BLaER1 treated with 17β-estradiol and CSF1 and Interleukin-3, amounts not matched to agents 10 nM and 100 nM (cell line): Measurements from ENCODE around the gene COL25A1.

Experiments used
- H3K27ac ChIP-seq, 11 experiments: shearing (Covaris generic); formaldehyde crosslinking; 2 replicates each; pipeline ENCODE4 v1.8.1; 2022
- H3K27me3 ChIP-seq, 11 experiments: shearing (Covaris generic); formaldehyde crosslinking; 2 replicates each; pipeline ENCODE4 v1.8.1; 2022
- H3K36me3 ChIP-seq, 11 experiments: shearing (Covaris generic); formaldehyde crosslinking; 2 replicates each; pipeline ENCODE4 v1.8.1; 2022
- H3K4me1 ChIP-seq, 10 experiments: shearing (Covaris generic); formaldehyde crosslinking; 2 replicates each; pipeline ENCODE4 v1.8.1; 2022
- H3K4me2 ChIP-seq, 11 experiments: shearing (Covaris generic); formaldehyde crosslinking; 2 replicates each; pipeline ENCODE4 v1.8.1; 2022
- H3K4me3 ChIP-seq, 10 experiments: shearing (Covaris generic); formaldehyde crosslinking; 2 replicates each; pipeline ENCODE4 v1.8.1; 2022
- H3K9ac ChIP-seq, 11 experiments: shearing (Covaris generic); formaldehyde crosslinking; 2 replicates each; pipeline ENCODE4 v1.8.1; 2022
- H3K9me3 ChIP-seq, 11 experiments: shearing (Covaris generic); formaldehyde crosslinking; replicated peaks in 1 of 11; 2 replicates each; pipeline ENCODE4 v1.8.1; 2022
- H4K20me1 ChIP-seq, 11 experiments: shearing (Covaris generic); formaldehyde crosslinking; 2 replicates each; pipeline ENCODE4 v1.8.1; 2022
- Cebpa-rat ChIP-seq, 11 experiments: shearing (Covaris generic); IDR thresholded peaks; 2 replicates each; pipeline ENCODE4 v1.8.1; 2022

COL25A1 gene

GRCh38 chr4:109049926-109050325 is 252.5 kb downstream of the COL25A1 start:
- H3K9ac ChIP-seq: no peak overlapping the region
- H3K27ac ChIP-seq: no peak overlapping the region
- H4K20me1 ChIP-seq: no peaks in the 10 kb centered on the region
- TF ChIP-seq Cebpa-rat (IDR thresholded peaks at IDR 0.05): no peak
- H3K4me3 ChIP-seq: no peak overlapping the region
- no peaks in the 10 kb centered on the region for H3K36me3 ChIP-seq
- H3K4me1 ChIP-seq: peaks cover 0 to 14% (median 0%) of the 10 kb centered on the region in 10 experiments; a peak in 4 of 20 replicates
- no peak overlapping the region for H3K4me2 ChIP-seq
- no peaks in the 10 kb centered on the region for H3K27me3 ChIP-seq
- no peaks in the 10 kb centered on the region for H3K9me3 ChIP-seq

GRCh38 chr4:109046471-109047201 is 255.8 kb downstream of the COL25A1 start:
- TF ChIP-seq Cebpa-rat (IDR thresholded peaks at IDR 0.05): no peak
- H3K4me3 ChIP-seq: no peak overlapping the region
- peaks cover 0 to 12% (median 8%) of the 10 kb centered on the region in 11 experiments; a peak in 7 of 22 replicates for H3K9me3 ChIP-seq
- peak overlapping the region in 4 of 11 experiments; percentile 7 to 21 (median 20); a peak in 2 of 22 replicates for H3K4me2 ChIP-seq
- H3K27me3 ChIP-seq: no peaks in the 10 kb centered on the region
- no peaks in the 10 kb centered on the region for H4K20me1 ChIP-seq
- no peak overlapping the region for H3K27ac ChIP-seq
- H3K36me3 ChIP-seq: no peaks in the 10 kb centered on the region
- H3K9ac ChIP-seq: no peak overlapping the region
- peaks cover 0 to 5% (median 0%) of the 10 kb centered on the region in 10 experiments; a peak in 1 of 20 replicates for H3K4me1 ChIP-seq

GRCh38 chr4:109044431-109044830 is 258.0 kb downstream of the COL25A1 start:
- H4K20me1 ChIP-seq: no peaks in the 10 kb centered on the region
- no peak overlapping the region for H3K4me2 ChIP-seq
- H3K27ac ChIP-seq: no peak overlapping the region
- H3K9ac ChIP-seq: no peak overlapping the region
- H3K36me3 ChIP-seq: no peaks in the 10 kb centered on the region
- no peak for TF ChIP-seq Cebpa-rat (IDR thresholded peaks at IDR 0.05)
- no peak overlapping the region for H3K4me3 ChIP-seq
- H3K27me3 ChIP-seq: no peaks in the 10 kb centered on the region
- H3K9me3 ChIP-seq: peaks cover 0 to 12% (median 8%) of the 10 kb centered on the region in 11 experiments; a peak in 7 of 22 replicates
- peaks cover 0 to 5% (median 0%) of the 10 kb centered on the region in 10 experiments; a peak in 1 of 20 replicates for H3K4me1 ChIP-seq

DNA sequence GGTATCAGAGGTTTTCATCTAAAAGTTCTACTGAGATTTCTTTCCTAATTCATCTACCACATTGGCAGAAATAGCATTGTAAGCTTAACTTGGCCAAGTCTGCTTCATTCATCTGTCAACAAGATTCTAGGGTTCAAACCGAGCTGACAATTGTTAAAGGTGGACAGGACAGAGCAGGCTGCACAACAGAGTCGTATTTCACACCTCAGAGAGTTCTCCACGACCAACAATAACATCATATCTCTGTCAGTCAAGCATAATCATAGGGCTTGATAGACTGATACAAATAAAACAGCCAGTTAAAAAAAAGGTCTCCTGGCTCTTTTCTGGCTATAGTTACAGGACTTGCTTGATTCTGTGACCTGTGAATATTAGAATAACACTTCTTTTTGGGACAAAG is 259.2 kb downstream of the COL25A1 start:
- H3K27ac ChIP-seq: no peak overlapping the region
- H3K9ac ChIP-seq: no peak overlapping the region
- H3K27me3 ChIP-seq: no peaks in the 10 kb centered on the region
- no peaks in the 10 kb centered on the region for H3K36me3 ChIP-seq
- no peak overlapping the region for H3K4me2 ChIP-seq
- H3K4me1 ChIP-seq: peaks cover 0 to 5% (median 0%) of the 10 kb centered on the region in 10 experiments; a peak in 1 of 20 replicates
- no peak for TF ChIP-seq Cebpa-rat (IDR thresholded peaks at IDR 0.05)
- H4K20me1 ChIP-seq: no peaks in the 10 kb centered on the region
- H3K4me3 ChIP-seq: no peak overlapping the region
- H3K9me3 ChIP-seq: peaks cover 0 to 12% (median 8%) of the 10 kb centered on the region in 11 experiments; a peak in 7 of 22 replicates

DNA sequence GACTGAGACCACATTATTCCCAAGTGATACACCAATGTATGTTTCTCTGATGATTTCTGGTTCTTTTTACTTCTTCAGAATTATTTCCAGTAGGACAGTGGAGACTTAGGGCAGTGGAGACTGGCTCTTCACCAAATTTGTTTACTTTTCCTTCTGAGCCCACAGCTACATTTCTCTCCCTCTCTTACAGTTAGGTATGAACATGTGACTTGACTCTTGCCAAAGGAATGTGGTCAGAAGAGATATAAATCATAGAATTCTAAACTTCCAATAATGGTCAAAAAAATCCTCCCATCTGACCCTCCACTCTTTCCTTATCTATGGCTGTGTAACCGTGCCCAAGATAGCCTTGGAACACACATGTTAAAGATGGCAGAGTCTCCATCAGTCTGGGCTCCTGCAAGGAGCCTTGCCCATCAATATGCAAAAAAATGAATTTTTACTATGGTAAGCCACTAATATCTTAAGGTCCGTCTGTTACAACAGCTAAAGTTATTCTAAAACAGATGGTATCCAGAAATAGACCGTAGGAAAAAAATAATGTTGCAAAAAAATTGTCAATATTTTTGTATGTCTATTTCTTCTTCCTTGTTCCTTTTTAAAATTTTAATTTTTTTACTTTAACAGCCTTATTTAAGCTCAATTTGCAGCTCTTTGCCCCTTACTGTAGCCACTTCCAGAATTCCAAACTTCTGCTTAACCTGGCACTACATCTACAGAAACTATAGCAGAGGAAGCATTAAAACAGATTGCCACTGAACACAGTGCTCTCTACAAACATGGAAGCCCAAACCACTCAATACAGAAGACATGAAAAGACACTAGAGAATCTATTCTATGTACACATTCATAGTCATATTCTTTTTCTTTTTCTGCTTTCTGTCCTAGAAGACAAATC is 260.7 kb downstream of the COL25A1 start:
- no peak for TF ChIP-seq Cebpa-rat (IDR thresholded peaks at IDR 0.05)

GRCh38 chr4:109040441-109040840 is 262.0 kb downstream of the COL25A1 start:
- Histone ChIP-seq H3K4me3 (no peak overlapping the region), H3K9ac (no peak overlapping the region), H3K4me1 (no peaks in the 10 kb centered on the region), H4K20me1 (no peaks in the 10 kb centered on the region), H3K36me3 (no peaks in the 10 kb centered on the region), H3K27ac (no peak overlapping the region), H3K9me3 (peaks cover 0 to 12% (median 8%) of the 10 kb centered on the region in 11 experiments; a peak in 7 of 22 replicates), H3K27me3 (no peaks in the 10 kb centered on the region), H3K4me2 (no peak overlapping the region)
- no peak for TF ChIP-seq Cebpa-rat (IDR thresholded peaks at IDR 0.05)

More for the DNA sequence above, 260.7 kb downstream of the COL25A1 start:
- H3K9ac ChIP-seq: no peak overlapping the region
- H4K20me1 ChIP-seq: no peaks in the 10 kb centered on the region
- no peak overlapping the region for H3K4me3 ChIP-seq
- H3K27ac ChIP-seq: no peak overlapping the region
- no peak overlapping the region for H3K4me2 ChIP-seq
- H3K4me1 ChIP-seq: peaks cover 0 to 3% (median 0%) of the 10 kb centered on the region in 10 experiments; a peak in 1 of 20 replicates
- peaks cover 0 to 12% (median 8%) of the 10 kb centered on the region in 11 experiments; a peak in 7 of 22 replicates for H3K9me3 ChIP-seq
- H3K36me3 ChIP-seq: no peaks in the 10 kb centered on the region
- no peaks in the 10 kb centered on the region for H3K27me3 ChIP-seq

GRCh38 chr4:109037026-109037425 is 265.4 kb downstream of the COL25A1 start:
- no peak overlapping the region for H3K4me2 ChIP-seq
- H3K27ac ChIP-seq: no peak overlapping the region
- H3K4me1 ChIP-seq: no peaks in the 10 kb centered on the region
- H3K36me3 ChIP-seq: no peaks in the 10 kb centered on the region
- no peaks in the 10 kb centered on the region for H4K20me1 ChIP-seq
- no peaks in the 10 kb centered on the region for H3K27me3 ChIP-seq
- no peak for TF ChIP-seq Cebpa-rat (IDR thresholded peaks at IDR 0.05)
- no peak overlapping the region for H3K9ac ChIP-seq
- H3K4me3 ChIP-seq: no peak overlapping the region
- H3K9me3 ChIP-seq: peaks cover 0 to 2% (median 0%) of the 10 kb centered on the region in 11 experiments; a peak in 4 of 22 replicates

GRCh38 chr4:109033993-109034392 is 268.5 kb downstream of the COL25A1 start:
- Histone ChIP-seq H3K27ac (no peak overlapping the region), H3K9ac (no peak overlapping the region)

GRCh38 chr4:109032671-109033070 is 269.8 kb downstream of the COL25A1 start:
- Histone ChIP-seq H3K27me3 (no peaks in the 10 kb centered on the region), H3K9ac (no peak overlapping the region), H3K4me1 (no peaks in the 10 kb centered on the region), H3K27ac (no peak overlapping the region), H3K36me3 (no peaks in the 10 kb centered on the region), H3K4me2 (0 out of 22 replicates have a peak overlapping the region, but pooled peaks of 1 of the 11 experiments have one; percentile 35), H3K9me3 (no peaks in the 10 kb centered on the region), H3K4me3 (no peak overlapping the region), H4K20me1 (no peaks in the 10 kb centered on the region)
- no peak for TF ChIP-seq Cebpa-rat (IDR thresholded peaks at IDR 0.05)

More at GRCh38 chr4:109033993-109034392, 268.5 kb downstream of the COL25A1 start:
- no peaks in the 10 kb centered on the region for H3K9me3 ChIP-seq
- no peak for TF ChIP-seq Cebpa-rat (IDR thresholded peaks at IDR 0.05)
- H3K4me2 ChIP-seq: no peak overlapping the region
- no peaks in the 10 kb centered on the region for H3K36me3 ChIP-seq
- no peaks in the 10 kb centered on the region for H4K20me1 ChIP-seq
- H3K27me3 ChIP-seq: no peaks in the 10 kb centered on the region
- H3K4me3 ChIP-seq: no peak overlapping the region
- no peaks in the 10 kb centered on the region for H3K4me1 ChIP-seq
